Panc1 (cell line): ENCODE data around the gene CEACAM21.

Experiments
- POLR2AphosphoS5 ChIP-seq: IDR thresholded peaks from 2 replicates; pipeline ENCODE4 v1.6.1; 2012; ENCODE audit warnings: mild to moderate bottlenecking, low read depth, low read length, moderate library complexity
- TF ChIP-seq, protein P1 (sequence below): fragments of 450-650 bp; IDR thresholded peaks from 2 replicates; pipeline ENCODE4 v1.5.1; 2017; ENCODE audit warnings: mild to moderate bottlenecking
- TF ChIP-seq, protein P2 (sequence below), 2 experiments: IDR thresholded peaks; 2 replicates each; pipeline ENCODE4 v1.6.1; 2011 to 2012; ENCODE audit warnings: low read depth in 2 of 2, control low read depth in 1 of 2, low read length in 1 of 2, mild to moderate bottlenecking in 1 of 2, moderate library complexity in 1 of 2; ENCODE audit not compliant: insufficient read depth in 1 of 2

DNA sequence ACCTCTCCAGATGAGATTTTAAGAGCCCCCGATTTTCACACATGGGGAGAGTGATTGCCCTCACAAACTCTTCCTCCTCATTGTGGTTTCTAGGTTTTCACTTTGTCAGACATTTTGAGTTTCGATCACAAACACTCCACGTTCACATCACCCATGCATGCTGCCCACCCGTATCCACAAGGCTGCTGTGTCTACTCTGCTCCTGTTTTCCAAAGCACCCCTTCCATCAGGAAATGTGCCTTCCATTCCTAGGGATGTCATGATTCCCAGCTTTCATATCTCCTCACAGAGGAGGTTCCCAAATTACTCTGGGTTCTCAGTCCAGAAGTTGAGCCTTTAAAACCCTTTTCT is 45.8 kb upstream of the CEACAM21 start:
- TF ChIP-seq, protein P1, sequence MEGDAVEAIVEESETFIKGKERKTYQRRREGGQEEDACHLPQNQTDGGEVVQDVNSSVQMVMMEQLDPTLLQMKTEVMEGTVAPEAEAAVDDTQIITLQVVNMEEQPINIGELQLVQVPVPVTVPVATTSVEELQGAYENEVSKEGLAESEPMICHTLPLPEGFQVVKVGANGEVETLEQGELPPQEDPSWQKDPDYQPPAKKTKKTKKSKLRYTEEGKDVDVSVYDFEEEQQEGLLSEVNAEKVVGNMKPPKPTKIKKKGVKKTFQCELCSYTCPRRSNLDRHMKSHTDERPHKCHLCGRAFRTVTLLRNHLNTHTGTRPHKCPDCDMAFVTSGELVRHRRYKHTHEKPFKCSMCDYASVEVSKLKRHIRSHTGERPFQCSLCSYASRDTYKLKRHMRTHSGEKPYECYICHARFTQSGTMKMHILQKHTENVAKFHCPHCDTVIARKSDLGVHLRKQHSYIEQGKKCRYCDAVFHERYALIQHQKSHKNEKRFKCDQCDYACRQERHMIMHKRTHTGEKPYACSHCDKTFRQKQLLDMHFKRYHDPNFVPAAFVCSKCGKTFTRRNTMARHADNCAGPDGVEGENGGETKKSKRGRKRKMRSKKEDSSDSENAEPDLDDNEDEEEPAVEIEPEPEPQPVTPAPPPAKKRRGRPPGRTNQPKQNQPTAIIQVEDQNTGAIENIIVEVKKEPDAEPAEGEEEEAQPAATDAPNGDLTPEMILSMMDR = no peak
- TF ChIP-seq, protein P2, sequence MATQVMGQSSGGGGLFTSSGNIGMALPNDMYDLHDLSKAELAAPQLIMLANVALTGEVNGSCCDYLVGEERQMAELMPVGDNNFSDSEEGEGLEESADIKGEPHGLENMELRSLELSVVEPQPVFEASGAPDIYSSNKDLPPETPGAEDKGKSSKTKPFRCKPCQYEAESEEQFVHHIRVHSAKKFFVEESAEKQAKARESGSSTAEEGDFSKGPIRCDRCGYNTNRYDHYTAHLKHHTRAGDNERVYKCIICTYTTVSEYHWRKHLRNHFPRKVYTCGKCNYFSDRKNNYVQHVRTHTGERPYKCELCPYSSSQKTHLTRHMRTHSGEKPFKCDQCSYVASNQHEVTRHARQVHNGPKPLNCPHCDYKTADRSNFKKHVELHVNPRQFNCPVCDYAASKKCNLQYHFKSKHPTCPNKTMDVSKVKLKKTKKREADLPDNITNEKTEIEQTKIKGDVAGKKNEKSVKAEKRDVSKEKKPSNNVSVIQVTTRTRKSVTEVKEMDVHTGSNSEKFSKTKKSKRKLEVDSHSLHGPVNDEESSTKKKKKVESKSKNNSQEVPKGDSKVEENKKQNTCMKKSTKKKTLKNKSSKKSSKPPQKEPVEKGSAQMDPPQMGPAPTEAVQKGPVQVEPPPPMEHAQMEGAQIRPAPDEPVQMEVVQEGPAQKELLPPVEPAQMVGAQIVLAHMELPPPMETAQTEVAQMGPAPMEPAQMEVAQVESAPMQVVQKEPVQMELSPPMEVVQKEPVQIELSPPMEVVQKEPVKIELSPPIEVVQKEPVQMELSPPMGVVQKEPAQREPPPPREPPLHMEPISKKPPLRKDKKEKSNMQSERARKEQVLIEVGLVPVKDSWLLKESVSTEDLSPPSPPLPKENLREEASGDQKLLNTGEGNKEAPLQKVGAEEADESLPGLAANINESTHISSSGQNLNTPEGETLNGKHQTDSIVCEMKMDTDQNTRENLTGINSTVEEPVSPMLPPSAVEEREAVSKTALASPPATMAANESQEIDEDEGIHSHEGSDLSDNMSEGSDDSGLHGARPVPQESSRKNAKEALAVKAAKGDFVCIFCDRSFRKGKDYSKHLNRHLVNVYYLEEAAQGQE (IDR thresholded peaks at IDR 0.05; ENCODE audit: insufficient read depth in 1 of 2, low read depth in 2 of 2, low read length in 1 of 2) = no peak
- TF ChIP-seq POLR2AphosphoS5 = no peak
